Measurements from ENCODE around the gene CDKN2D. TPM values are rescaled to one million over a fixed set of nuclear protein-coding genes. Genes with fewer than 3 reads are reported as not detected.
A peak's percentile ranks its signal among the peaks of the same experiment; 100 is the strongest.
"Not testable (repeated sequence)": the region's sequence is repeated elsewhere in the genome, so short reads cannot be mapped to it uniquely, and the experiment has no call there.

CDKN2D gene
- total RNA-seq, 1 experiment from 2014 or later: 2.3 TPM

GRCh38 chr19:10533646-10534386, 35.0 kb downstream of the CDKN2D start:
- Histone ChIP-seq H3K79me2 (ENCODE audit: low read length) (no peaks in the 10 kb centered on the region), H3K27me3 (ENCODE audit: low read length) (no peaks in the 10 kb centered on the region), H3K4me3 (ENCODE audit: low read length) (no peak overlapping the region), H4K20me1 (ENCODE audit: insufficient read depth, low read depth, low read length) (no peaks in the 10 kb centered on the region), H3K9me2 (replicated peaks; ENCODE audit: insufficient read depth, low read length) (no peaks in the 10 kb centered on the region), H3K9ac (ENCODE audit: low read length) (no peak overlapping the region), H2AFZ (ENCODE audit: low read length) (no peak overlapping the region), H3K27ac (ENCODE audit: low read length) (no peak overlapping the region), H3K4me2 (ENCODE audit: low read depth, low read length, poor library complexity, severe bottlenecking) (no peak overlapping the region), H3K36me3 (ENCODE audit: insufficient read depth, low read length) (no peaks in the 10 kb centered on the region), H3K9me3 (ENCODE audit: low read length) (no peaks in the 10 kb centered on the region), H3K4me1 (ENCODE audit: low read length) (no peaks in the 10 kb centered on the region)
- peak; percentile 10 for DNase-seq

GRCh38 chr19:10532457-10532856, 36.3 kb downstream of the CDKN2D start:
- no peaks in the 10 kb centered on the region for H3K9me2 ChIP-seq (replicated peaks; ENCODE audit: insufficient read depth, low read length)
- H3K4me2 ChIP-seq (ENCODE audit: low read depth, low read length, poor library complexity, severe bottlenecking): no peak overlapping the region
- no peak for DNase-seq
- no peak overlapping the region for H3K9ac ChIP-seq (ENCODE audit: low read length)
- H3K27ac ChIP-seq (ENCODE audit: low read length): no peak overlapping the region
- H3K79me2 ChIP-seq (ENCODE audit: low read length): no peaks in the 10 kb centered on the region
- no peak overlapping the region for H3K4me3 ChIP-seq (ENCODE audit: low read length)
- no peaks in the 10 kb centered on the region for H4K20me1 ChIP-seq (ENCODE audit: insufficient read depth, low read depth, low read length)
- H3K27me3 ChIP-seq (ENCODE audit: low read length): no peaks in the 10 kb centered on the region
- H2AFZ ChIP-seq (ENCODE audit: low read length): no peak overlapping the region
- no peaks in the 10 kb centered on the region for H3K36me3 ChIP-seq (ENCODE audit: insufficient read depth, low read length)
- no peaks in the 10 kb centered on the region for H3K9me3 ChIP-seq (ENCODE audit: low read length)
- no peaks in the 10 kb centered on the region for H3K4me1 ChIP-seq (ENCODE audit: low read length)

- DNase-seq: peak; percentile 14
Observed at GRCh38 chr19:10526887-10527286, 41.9 kb downstream of the CDKN2D start.

GRCh38 chr19:10525636-10526035, 43.1 kb downstream of the CDKN2D start:
- Histone ChIP-seq H4K20me1 (ENCODE audit: insufficient read depth, low read depth, low read length) (no peaks in the 10 kb centered on the region), H3K79me2 (ENCODE audit: low read length) (no peaks in the 10 kb centered on the region), H3K4me3 (ENCODE audit: low read length) (no peak overlapping the region), H3K27ac (ENCODE audit: low read length) (no peak overlapping the region), H3K4me2 (ENCODE audit: low read depth, low read length, poor library complexity, severe bottlenecking) (no peak overlapping the region), H3K4me1 (ENCODE audit: low read length) (no peaks in the 10 kb centered on the region), H3K27me3 (ENCODE audit: low read length) (no peaks in the 10 kb centered on the region), H3K9me2 (replicated peaks; ENCODE audit: insufficient read depth, low read length) (no peaks in the 10 kb centered on the region), H3K9ac (ENCODE audit: low read length) (no peak overlapping the region), H3K36me3 (ENCODE audit: insufficient read depth, low read length) (no peaks in the 10 kb centered on the region), H3K9me3 (ENCODE audit: low read length) (no peaks in the 10 kb centered on the region), H2AFZ (ENCODE audit: low read length) (no peak overlapping the region)
- DNase-seq: no peak

More at GRCh38 chr19:10526887-10527286, 41.9 kb downstream of the CDKN2D start:
- H2AFZ ChIP-seq (ENCODE audit: low read length); H4K20me1 ChIP-seq (ENCODE audit: insufficient read depth, low read depth, low read length); H3K27me3 ChIP-seq (ENCODE audit: low read length); H3K9ac ChIP-seq (ENCODE audit: low read length); H3K4me3 ChIP-seq (ENCODE audit: low read length); H3K9me3 ChIP-seq (ENCODE audit: low read length); H3K36me3 ChIP-seq (ENCODE audit: insufficient read depth, low read length); H3K27ac ChIP-seq (ENCODE audit: low read length); H3K4me2 ChIP-seq (ENCODE audit: low read depth, low read length, poor library complexity, severe bottlenecking); H3K9me2 ChIP-seq (replicated peaks; ENCODE audit: insufficient read depth, low read length); H3K79me2 ChIP-seq (ENCODE audit: low read length); H3K4me1 ChIP-seq (ENCODE audit: low read length): not testable (repeated sequence)

GRCh38 chr19:10523135-10523636, 45.6 kb downstream of the CDKN2D start:
- H3K79me2 ChIP-seq (ENCODE audit: low read length): no peaks in the 10 kb centered on the region
- H3K27ac ChIP-seq (ENCODE audit: low read length): no peak overlapping the region
- H3K4me1 ChIP-seq (ENCODE audit: low read length): no peaks in the 10 kb centered on the region
- H3K27me3 ChIP-seq (ENCODE audit: low read length): no peaks in the 10 kb centered on the region
- no peaks in the 10 kb centered on the region for H3K9me2 ChIP-seq (replicated peaks; ENCODE audit: insufficient read depth, low read length)
- no peak overlapping the region for H2AFZ ChIP-seq (ENCODE audit: low read length)
- no peak overlapping the region for H3K9ac ChIP-seq (ENCODE audit: low read length)
- no peaks in the 10 kb centered on the region for H3K9me3 ChIP-seq (ENCODE audit: low read length)
- no peak overlapping the region for H3K4me2 ChIP-seq (ENCODE audit: low read depth, low read length, poor library complexity, severe bottlenecking)
- H3K36me3 ChIP-seq (ENCODE audit: insufficient read depth, low read length): no peaks in the 10 kb centered on the region
- H4K20me1 ChIP-seq (ENCODE audit: insufficient read depth, low read depth, low read length): no peaks in the 10 kb centered on the region
- H3K4me3 ChIP-seq (ENCODE audit: low read length): no peak overlapping the region
- peak; percentile 38 for DNase-seq

GRCh38 chr19:10521461-10522171, 47.2 kb downstream of the CDKN2D start:
- H3K4me1 ChIP-seq (ENCODE audit: low read length): no peaks in the 10 kb centered on the region
- H3K9ac ChIP-seq (ENCODE audit: low read length): no peak overlapping the region
- no peaks in the 10 kb centered on the region for H4K20me1 ChIP-seq (ENCODE audit: insufficient read depth, low read depth, low read length)
- H3K9me3 ChIP-seq (ENCODE audit: low read length): no peaks in the 10 kb centered on the region
- H3K27ac ChIP-seq (ENCODE audit: low read length): no peak overlapping the region
- DNase-seq: peak; percentile 34
- H3K4me3 ChIP-seq (ENCODE audit: low read length): no peak overlapping the region
- H3K36me3 ChIP-seq (ENCODE audit: insufficient read depth, low read length): no peaks in the 10 kb centered on the region
- H3K4me2 ChIP-seq (ENCODE audit: low read depth, low read length, poor library complexity, severe bottlenecking): no peak overlapping the region
- H3K79me2 ChIP-seq (ENCODE audit: low read length): no peaks in the 10 kb centered on the region
- no peaks in the 10 kb centered on the region for H3K27me3 ChIP-seq (ENCODE audit: low read length)
- H3K9me2 ChIP-seq (replicated peaks; ENCODE audit: insufficient read depth, low read length): no peaks in the 10 kb centered on the region
- no peak overlapping the region for H2AFZ ChIP-seq (ENCODE audit: low read length)

GRCh38 chr19:10520652-10521318, 48.0 kb downstream of the CDKN2D start:
- H3K27ac ChIP-seq (ENCODE audit: low read length): no peak overlapping the region
- no peak overlapping the region for H3K4me3 ChIP-seq (ENCODE audit: low read length)
- H3K9me2 ChIP-seq (replicated peaks; ENCODE audit: insufficient read depth, low read length): no peaks in the 10 kb centered on the region
- no peak overlapping the region for H2AFZ ChIP-seq (ENCODE audit: low read length)
- no peaks in the 10 kb centered on the region for H3K79me2 ChIP-seq (ENCODE audit: low read length)
- H3K9ac ChIP-seq (ENCODE audit: low read length): no peak overlapping the region
- peak; percentile 39 for DNase-seq
- no peaks in the 10 kb centered on the region for H3K36me3 ChIP-seq (ENCODE audit: insufficient read depth, low read length)
- no peaks in the 10 kb centered on the region for H4K20me1 ChIP-seq (ENCODE audit: insufficient read depth, low read depth, low read length)
- H3K9me3 ChIP-seq (ENCODE audit: low read length): no peaks in the 10 kb centered on the region
- H3K4me1 ChIP-seq (ENCODE audit: low read length): no peaks in the 10 kb centered on the region
- no peaks in the 10 kb centered on the region for H3K27me3 ChIP-seq (ENCODE audit: low read length)
- no peak overlapping the region for H3K4me2 ChIP-seq (ENCODE audit: low read depth, low read length, poor library complexity, severe bottlenecking)

GRCh38 chr19:10519421-10519820, 49.4 kb downstream of the CDKN2D start:
- no peak overlapping the region for H3K4me3 ChIP-seq (ENCODE audit: low read length)
- no peaks in the 10 kb centered on the region for H3K27me3 ChIP-seq (ENCODE audit: low read length)
- no peaks in the 10 kb centered on the region for H3K9me2 ChIP-seq (replicated peaks; ENCODE audit: insufficient read depth, low read length)
- no peak overlapping the region for H3K4me2 ChIP-seq (ENCODE audit: low read depth, low read length, poor library complexity, severe bottlenecking)
- peak; percentile 19 for DNase-seq
- H4K20me1 ChIP-seq (ENCODE audit: insufficient read depth, low read depth, low read length): no peaks in the 10 kb centered on the region
- no peaks in the 10 kb centered on the region for H3K79me2 ChIP-seq (ENCODE audit: low read length)
- no peak overlapping the region for H3K9ac ChIP-seq (ENCODE audit: low read length)
- no peak overlapping the region for H3K27ac ChIP-seq (ENCODE audit: low read length)
- no peaks in the 10 kb centered on the region for H3K9me3 ChIP-seq (ENCODE audit: low read length)
- no peak overlapping the region for H2AFZ ChIP-seq (ENCODE audit: low read length)
- H3K4me1 ChIP-seq (ENCODE audit: low read length): no peaks in the 10 kb centered on the region
- H3K36me3 ChIP-seq (ENCODE audit: insufficient read depth, low read length): no peaks in the 10 kb centered on the region
